HPDE6-E6E7 (cell line): ENCODE results near the gene GBF1.
"Not testable (repeated sequence)": the region's sequence is repeated elsewhere in the genome, so short reads cannot be mapped to it uniquely, and the experiment has no call there.

ENCODE experiments used
- DNase-seq: peaks from one replicate; pipeline ENCODE4 v3.0.0; 2011; ENCODE audit warnings: missing footprints; ENCODE audit errors: extremely low spot score

Gene GBF1

GRCh38 chr10:102245082-102245931 lies at the start of gene GBF1:
GBF1 (plus strand) TSS chr10:102245532; CDS start chr10:102258939, 13,407 bp downstream.
- peak; percentile 99 for DNase-seq

- DNase-seq, result no peak
Observed at GRCh38 chr10:102196893-102197292, 48.4 kb upstream of the GBF1 start.

- DNase-seq, result no peak
Observed at GRCh38 chr10:102198027-102198426, 47.3 kb upstream of the GBF1 start.

GRCh38 chr10:102200751-102201640 lies 44.3 kb upstream of the GBF1 start:
- DNase-seq, result no peak

GRCh38 chr10:102202386-102202785 lies 42.9 kb upstream of the GBF1 start:
- DNase-seq, result no peak

- no peak for DNase-seq
Observed at GRCh38 chr10:102208311-102209035, 36.9 kb upstream of the GBF1 start.

- no peak for DNase-seq
Observed at GRCh38 chr10:102211615-102212299, 33.6 kb upstream of the GBF1 start.

- not testable (repeated sequence) for DNase-seq
Observed at GRCh38 chr10:102213599-102213998, 31.7 kb upstream of the GBF1 start.

- DNase-seq, result no peak
Observed at GRCh38 chr10:102219370-102219769, 26.0 kb upstream of the GBF1 start.

GRCh38 chr10:102220612-102221011 lies 24.7 kb upstream of the GBF1 start:
- no peak for DNase-seq

- no peak for DNase-seq
Observed at GRCh38 chr10:102222797-102223196, 22.5 kb upstream of the GBF1 start.

- DNase-seq, result peak; percentile 98
Observed at GRCh38 chr10:102225646-102226541, 19.4 kb upstream of the GBF1 start, which contains the start of gene ELOVL3. ELOVL3 (plus strand) TSS chr10:102226299; CDS start chr10:102226549, 250 bp downstream.

- DNase-seq, result no peak
Observed at GRCh38 chr10:102226542-102226870, 18.8 kb upstream of the GBF1 start.

- DNase-seq, result no peak
Observed at GRCh38 chr10:102227050-102227449, 18.3 kb upstream of the GBF1 start.

- DNase-seq, result peak; percentile 75
Observed at GRCh38 chr10:102229810-102230263, 15.5 kb upstream of the GBF1 start.

GRCh38 chr10:102230264-102230860 lies 15.0 kb upstream of the GBF1 start:
- peak; percentile 59 for DNase-seq

- peak; percentile 27 for DNase-seq
Observed at GRCh38 chr10:102230861-102231356, 14.4 kb upstream of the GBF1 start.

GRCh38 chr10:102231357-102232318 lies 13.7 kb upstream of the GBF1 start:
- DNase-seq, result peak; percentile 71
